ENCODE data around the gene BEND7. TPM values are rescaled to one million over a fixed set of nuclear protein-coding genes. Genes with fewer than 3 reads are reported as not detected.

Gene BEND7
- total and polyA plus RNA-seq, 2 of the 4 experiments (the other 2 are of a cell fraction) = 2.3 to 3.5 TPM

GRCh38 chr10:13470270-13470669 lies 58.5 kb downstream of the BEND7 start:
- Histone ChIP-seq H2AK9ac (replicated peaks; ENCODE audit: low read depth, low read length, poor library complexity) (no peak overlapping the region), H3K27ac (ENCODE audit: insufficient read depth, low read length) (no peak overlapping the region), H3K79me1 (ENCODE audit: low read depth in 1 of 2, low read length in 2 of 2) (no peaks in the 10 kb centered on the region), H3K14ac (replicated peaks; ENCODE audit: low read depth, low read length) (no peak overlapping the region), H3K56ac (ENCODE audit: extremely low read depth, insufficient read depth, low read length) (no peak overlapping the region), H4K5ac (ENCODE audit: low read depth, low read length) (no peak overlapping the region), H3K4ac (ENCODE audit: low read depth, low read length) (no peak overlapping the region), H2BK20ac (ENCODE audit: low read depth, low read length) (no peak overlapping the region), H4K8ac (ENCODE audit: low read depth in 2 of 2, low read length in 2 of 2) (no peak overlapping the region), H2AK5ac (ENCODE audit: low read depth, low read length) (no peak overlapping the region), H3K23ac (ENCODE audit: low read depth, low read length) (no peak overlapping the region), H3K9ac (ENCODE audit: low read depth, low read length) (no peak overlapping the region), H3K4me3 (ENCODE audit: insufficient read depth, low read depth, low read length) (no peak overlapping the region), H3K9me1 (ENCODE audit: insufficient read depth, low read length) (no peaks in the 10 kb centered on the region), H3K4me2 (ENCODE audit: low read depth, low read length) (no peak overlapping the region), H3K36me3 (ENCODE audit: control insufficient read depth, insufficient read depth, low read length) (peaks cover 4% of the 10 kb centered on the region; the same call in 1 of the 2 replicates), H3K4me1 (ENCODE audit: control insufficient read depth, insufficient read depth, low read length) (no peaks in the 10 kb centered on the region), H4K91ac (ENCODE audit: insufficient read depth, low read depth, low read length) (no peak overlapping the region), H2BK15ac (ENCODE audit: low read depth, low read length) (no peak overlapping the region), H2AFZ (replicated peaks; ENCODE audit: low read length, poor library complexity) (no peak overlapping the region), H3K27me3 (ENCODE audit: control insufficient read depth, insufficient read depth, low read length) (no peaks in the 10 kb centered on the region), H2BK5ac (ENCODE audit: low read depth, low read length, poor library complexity, severe bottlenecking) (no peak overlapping the region), H2BK120ac (ENCODE audit: low read depth, low read length) (no peak overlapping the region), H3K9me3 (ENCODE audit: control insufficient read depth, insufficient read depth, low read length) (peaks cover 3% of the 10 kb centered on the region; the same call in 1 of the 2 replicates), H3K18ac (ENCODE audit: low read depth, low read length) (no peak overlapping the region), H4K20me1 (ENCODE audit: insufficient read depth, low read length) (no peaks in the 10 kb centered on the region)
- TF ChIP-seq NFE2L2 (IDR thresholded peaks at IDR 0.05; ENCODE audit: low read depth, low read length) (no peak), POLR2A (IDR thresholded peaks at IDR 0.05; ENCODE audit: low read depth, low read length) (no peak)
- TF ChIP-seq, protein P1, sequence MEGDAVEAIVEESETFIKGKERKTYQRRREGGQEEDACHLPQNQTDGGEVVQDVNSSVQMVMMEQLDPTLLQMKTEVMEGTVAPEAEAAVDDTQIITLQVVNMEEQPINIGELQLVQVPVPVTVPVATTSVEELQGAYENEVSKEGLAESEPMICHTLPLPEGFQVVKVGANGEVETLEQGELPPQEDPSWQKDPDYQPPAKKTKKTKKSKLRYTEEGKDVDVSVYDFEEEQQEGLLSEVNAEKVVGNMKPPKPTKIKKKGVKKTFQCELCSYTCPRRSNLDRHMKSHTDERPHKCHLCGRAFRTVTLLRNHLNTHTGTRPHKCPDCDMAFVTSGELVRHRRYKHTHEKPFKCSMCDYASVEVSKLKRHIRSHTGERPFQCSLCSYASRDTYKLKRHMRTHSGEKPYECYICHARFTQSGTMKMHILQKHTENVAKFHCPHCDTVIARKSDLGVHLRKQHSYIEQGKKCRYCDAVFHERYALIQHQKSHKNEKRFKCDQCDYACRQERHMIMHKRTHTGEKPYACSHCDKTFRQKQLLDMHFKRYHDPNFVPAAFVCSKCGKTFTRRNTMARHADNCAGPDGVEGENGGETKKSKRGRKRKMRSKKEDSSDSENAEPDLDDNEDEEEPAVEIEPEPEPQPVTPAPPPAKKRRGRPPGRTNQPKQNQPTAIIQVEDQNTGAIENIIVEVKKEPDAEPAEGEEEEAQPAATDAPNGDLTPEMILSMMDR (conservative IDR thresholded peaks at IDR 0.05; ENCODE audit: low read depth, low read length) = no peak
- in situ Hi-C loops (cut with MboI; ENCODE audit: low sequenced_read_pairs) = no loop called here
- WGBS, 2 experiments (ENCODE audit: extremely low coverage in 2 of 2, insufficient read length in 1 of 2) = no CpG with 5 or more reads among the region's 3 CpGs
- intact Hi-C loops (cut with micrococcal nuclease) = no loop called here
- ATAC-seq (ENCODE audit: low read depth) (no peak), DNase-seq (no peak)
- dilution Hi-C loops (cut with HindIII; ENCODE audit: low sequenced_read_pairs, unreplicated experiment) = no loop called here
- CTCF ChIA-PET = interaction anchor here (1.7 kb wide), 1 partner anchor 16 kb away, joined by 3 read pairs; no protein-coding TSS in a partner anchor
- POLR2A ChIA-PET (ENCODE audit: unreplicated experiment) = no interaction called here
- BruUV-seq (replicated peaks) = no TSS peak

All from IMR-90 (cell line).